COLO668 (cell line): ENCODE measurements around the gene PEX14.
A peak's percentile ranks its signal among the peaks of the same experiment; 100 is the strongest.

ENCODE experiments used
- DNase-seq: peaks from one replicate; lab custom pipeline; 2025; ENCODE audit not compliant: unreplicated experiment; lab: John Stamatoyannopoulos, UW

The PEX14 gene

GRCh38 chr1:10629816-10630571, 155.2 kb downstream of the PEX14 start:
- peak; percentile 29 for DNase-seq

- no peak for DNase-seq
Measured at GRCh38 chr1:10630661-10631120, 155.9 kb downstream of the PEX14 start.

GRCh38 chr1:10631121-10631810, 156.5 kb downstream of the PEX14 start:
- DNase-seq, result no peak

GRCh38 chr1:10631811-10632593, 157.3 kb downstream of the PEX14 start:
- DNase-seq, result no peak

- no peak for DNase-seq
Measured at GRCh38 chr1:10632691-10633090, 157.9 kb downstream of the PEX14 start.

GRCh38 chr1:10633416-10633815, 158.7 kb downstream of the PEX14 start:
- no peak for DNase-seq

- no peak for DNase-seq
Measured at GRCh38 chr1:10634075-10634427, 159.3 kb downstream of the PEX14 start.

GRCh38 chr1:10634428-10635084, 159.8 kb downstream of the PEX14 start:
- DNase-seq, result no peak

GRCh38 chr1:10635085-10635896, 160.5 kb downstream of the PEX14 start:
- no peak for DNase-seq

GRCh38 chr1:10635992-10636391, 161.2 kb downstream of the PEX14 start:
- no peak for DNase-seq

GRCh38 chr1:10637400-10637799, 162.7 kb downstream of the PEX14 start:
- DNase-seq, result peak; percentile 77

- DNase-seq, result no peak
Measured at GRCh38 chr1:10637834-10638558, 163.2 kb downstream of the PEX14 start.

GRCh38 chr1:10638559-10639005, 163.8 kb downstream of the PEX14 start:
- DNase-seq, result no peak

GRCh38 chr1:10639011-10639774, 164.4 kb downstream of the PEX14 start:
- no peak for DNase-seq

- DNase-seq, result peak; percentile 95
Measured at GRCh38 chr1:10639775-10640578, 165.2 kb downstream of the PEX14 start.

GRCh38 chr1:10640843-10641553, 166.2 kb downstream of the PEX14 start:
- DNase-seq, result peak; percentile 60

- DNase-seq, result no peak
Measured at GRCh38 chr1:10641976-10642375, 167.2 kb downstream of the PEX14 start.
